ENCODE data around the gene PRM2. TPM values are rescaled to one million over a fixed set of nuclear protein-coding genes. Genes with fewer than 3 reads are reported as not detected.

The PRM2 gene
- total RNA-seq, 1 experiment from 2014 or later = not detected

DNA sequence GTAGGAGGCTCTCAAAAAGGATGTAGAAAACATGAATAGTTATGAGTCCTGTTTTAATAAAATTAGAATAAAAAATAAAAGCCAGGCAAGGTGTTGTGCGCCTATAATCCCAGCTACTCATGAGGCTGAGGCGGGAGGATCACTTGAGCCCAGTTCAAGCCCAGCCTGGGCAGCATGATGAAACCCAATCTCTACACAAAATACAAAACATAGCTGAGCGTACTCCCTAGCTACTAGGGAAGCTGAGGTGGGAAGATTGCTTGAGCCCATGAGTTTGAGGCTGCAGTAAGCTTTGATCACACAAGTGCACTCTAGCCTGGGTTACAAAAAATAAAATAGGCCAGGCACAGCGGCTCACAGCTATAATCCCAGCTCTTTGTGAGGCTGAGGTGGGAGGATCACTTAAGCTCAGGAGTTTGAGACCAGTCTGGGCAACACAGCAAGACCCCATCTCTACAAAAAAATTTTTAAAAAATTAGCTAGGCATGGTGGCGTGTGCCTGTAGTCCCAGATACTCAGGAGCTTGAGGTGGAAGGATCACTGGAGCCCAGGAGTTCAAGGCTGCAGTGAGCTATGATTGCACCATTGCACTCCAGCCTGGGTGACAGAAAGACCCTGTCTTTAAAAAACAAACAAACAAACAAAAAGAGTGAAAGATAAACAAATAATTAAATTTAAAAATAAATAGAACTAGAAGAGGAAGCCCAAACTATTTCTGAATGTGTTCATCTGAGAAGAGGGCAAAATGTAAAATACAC lies 22.0 kb upstream of the PRM2 start:
- H3K4me1 Mint-ChIP-seq (ENCODE audit: low read depth, unreplicated experiment) = no peaks in the 10 kb centered on the region
- POLR2A ChIA-PET = interaction anchor here (0.6 kb wide), 1 partner anchor 36 kb away, joined by 8 read pairs; no protein-coding TSS in a partner anchor
- no peak overlapping the region for H3K27ac Mint-ChIP-seq (ENCODE audit: unreplicated experiment)
- no peaks in the 10 kb centered on the region for H3K27me3 ChIP-seq (replicated peaks; ENCODE audit: control insufficient read depth, insufficient read depth, low read length)
- H3K4me3 ChIP-seq (ENCODE audit: low read depth, low read length) = no peak overlapping the region
- peaks cover 13% of the 10 kb centered on the region for H3K4me1 ChIP-seq
- no peaks in the 10 kb centered on the region for H3K9me3 ChIP-seq
- no peaks in the 10 kb centered on the region for H3K36me3 Mint-ChIP-seq (ENCODE audit: insufficient read depth, unreplicated experiment)
- CTCF ChIA-PET = interaction anchor here (1.2 kb wide), 1 partner anchor 43 kb away, joined by 5 read pairs; the partner anchor contains the start of gene SOCS1
- BruUV-seq (replicated peaks) = no TSS peak
- H3K27me3 Mint-ChIP-seq (ENCODE audit: insufficient read depth, unreplicated experiment) = no peaks in the 10 kb centered on the region
- H3K4me3 Mint-ChIP-seq (ENCODE audit: unreplicated experiment) = no peak overlapping the region
- DNase-seq = no peak
- no peaks in the 10 kb centered on the region for H3K36me3 ChIP-seq (ENCODE audit: control insufficient read depth, insufficient read depth, low read length)
- H3K9me3 Mint-ChIP-seq (ENCODE audit: unreplicated experiment) = no peaks in the 10 kb centered on the region
- intact Hi-C loops (cut with micrococcal nuclease; ENCODE audit: unreplicated experiment) = no loop called here
- TF ChIP-seq, protein P1, sequence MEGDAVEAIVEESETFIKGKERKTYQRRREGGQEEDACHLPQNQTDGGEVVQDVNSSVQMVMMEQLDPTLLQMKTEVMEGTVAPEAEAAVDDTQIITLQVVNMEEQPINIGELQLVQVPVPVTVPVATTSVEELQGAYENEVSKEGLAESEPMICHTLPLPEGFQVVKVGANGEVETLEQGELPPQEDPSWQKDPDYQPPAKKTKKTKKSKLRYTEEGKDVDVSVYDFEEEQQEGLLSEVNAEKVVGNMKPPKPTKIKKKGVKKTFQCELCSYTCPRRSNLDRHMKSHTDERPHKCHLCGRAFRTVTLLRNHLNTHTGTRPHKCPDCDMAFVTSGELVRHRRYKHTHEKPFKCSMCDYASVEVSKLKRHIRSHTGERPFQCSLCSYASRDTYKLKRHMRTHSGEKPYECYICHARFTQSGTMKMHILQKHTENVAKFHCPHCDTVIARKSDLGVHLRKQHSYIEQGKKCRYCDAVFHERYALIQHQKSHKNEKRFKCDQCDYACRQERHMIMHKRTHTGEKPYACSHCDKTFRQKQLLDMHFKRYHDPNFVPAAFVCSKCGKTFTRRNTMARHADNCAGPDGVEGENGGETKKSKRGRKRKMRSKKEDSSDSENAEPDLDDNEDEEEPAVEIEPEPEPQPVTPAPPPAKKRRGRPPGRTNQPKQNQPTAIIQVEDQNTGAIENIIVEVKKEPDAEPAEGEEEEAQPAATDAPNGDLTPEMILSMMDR (IDR thresholded peaks at IDR 0.05; ENCODE audit: insufficient read depth in 1 of 2, low read depth in 1 of 2, low read length in 1 of 2, severe bottlenecking in 1 of 2, unreplicated experiment in 1 of 2) = no peak

DNA sequence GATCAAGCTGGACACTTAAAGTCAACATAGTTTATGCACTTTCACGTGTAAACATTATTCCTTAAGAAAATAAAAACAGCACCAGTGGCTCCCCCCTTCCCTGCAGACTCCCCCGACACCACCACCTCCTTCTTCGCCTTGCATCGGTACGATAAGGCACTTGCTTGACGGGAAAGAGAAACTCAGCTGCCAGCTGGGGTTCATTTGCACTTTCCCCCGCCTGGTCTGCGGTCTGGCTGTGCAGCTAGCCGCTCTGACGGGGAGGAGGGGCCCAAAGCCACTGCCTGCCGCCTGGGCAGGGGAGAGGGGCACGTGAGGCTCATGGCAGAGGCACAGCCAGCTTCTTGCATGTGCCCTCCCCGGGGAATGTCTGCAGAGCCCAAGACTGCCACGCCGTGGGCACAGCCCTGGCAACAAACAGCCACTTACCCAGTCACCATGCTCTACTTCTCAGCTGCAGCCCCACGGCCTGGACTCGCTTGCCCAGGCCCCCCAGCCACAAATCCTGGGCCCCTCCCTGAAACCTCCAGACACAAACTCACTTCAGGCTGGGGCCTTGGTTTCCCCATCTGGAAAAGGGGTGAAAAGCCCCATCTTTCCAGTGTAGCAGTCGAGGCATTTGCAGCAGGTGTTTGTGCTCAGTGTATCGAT lies 21.3 kb upstream of the PRM2 start:
- Mint-ChIP-seq H3K27me3 (ENCODE audit: insufficient read depth, unreplicated experiment) (no peaks in the 10 kb centered on the region), H3K9me3 (ENCODE audit: unreplicated experiment) (no peaks in the 10 kb centered on the region), H3K4me1 (ENCODE audit: low read depth, unreplicated experiment) (no peaks in the 10 kb centered on the region), H3K36me3 (ENCODE audit: insufficient read depth, unreplicated experiment) (no peaks in the 10 kb centered on the region), H3K4me3 (ENCODE audit: unreplicated experiment) (no peak overlapping the region), H3K27ac (ENCODE audit: unreplicated experiment) (no peak overlapping the region)
- no peak for DNase-seq
- intact Hi-C loops (cut with micrococcal nuclease; ENCODE audit: unreplicated experiment) = no loop called here
- H3K36me3 ChIP-seq (ENCODE audit: control insufficient read depth, insufficient read depth, low read length) = no peaks in the 10 kb centered on the region
- no peaks in the 10 kb centered on the region for H3K27me3 ChIP-seq (replicated peaks; ENCODE audit: control insufficient read depth, insufficient read depth, low read length)
- H3K4me1 ChIP-seq = peaks cover 13% of the 10 kb centered on the region
- no peaks in the 10 kb centered on the region for H3K9me3 ChIP-seq
- BruUV-seq (replicated peaks) = no TSS peak
- no peak overlapping the region for H3K4me3 ChIP-seq (ENCODE audit: low read depth, low read length)
- ChIA-PET POLR2A (interaction anchor here (0.6 kb wide), 1 partner anchor 686 kb away, joined by 3 read pairs; no protein-coding TSS in a partner anchor), CTCF (no interaction called here)
- TF ChIP-seq, protein P1 (IDR thresholded peaks at IDR 0.05; ENCODE audit: insufficient read depth in 1 of 2, low read depth in 1 of 2, low read length in 1 of 2, severe bottlenecking in 1 of 2, unreplicated experiment in 1 of 2) = no peak

DNA sequence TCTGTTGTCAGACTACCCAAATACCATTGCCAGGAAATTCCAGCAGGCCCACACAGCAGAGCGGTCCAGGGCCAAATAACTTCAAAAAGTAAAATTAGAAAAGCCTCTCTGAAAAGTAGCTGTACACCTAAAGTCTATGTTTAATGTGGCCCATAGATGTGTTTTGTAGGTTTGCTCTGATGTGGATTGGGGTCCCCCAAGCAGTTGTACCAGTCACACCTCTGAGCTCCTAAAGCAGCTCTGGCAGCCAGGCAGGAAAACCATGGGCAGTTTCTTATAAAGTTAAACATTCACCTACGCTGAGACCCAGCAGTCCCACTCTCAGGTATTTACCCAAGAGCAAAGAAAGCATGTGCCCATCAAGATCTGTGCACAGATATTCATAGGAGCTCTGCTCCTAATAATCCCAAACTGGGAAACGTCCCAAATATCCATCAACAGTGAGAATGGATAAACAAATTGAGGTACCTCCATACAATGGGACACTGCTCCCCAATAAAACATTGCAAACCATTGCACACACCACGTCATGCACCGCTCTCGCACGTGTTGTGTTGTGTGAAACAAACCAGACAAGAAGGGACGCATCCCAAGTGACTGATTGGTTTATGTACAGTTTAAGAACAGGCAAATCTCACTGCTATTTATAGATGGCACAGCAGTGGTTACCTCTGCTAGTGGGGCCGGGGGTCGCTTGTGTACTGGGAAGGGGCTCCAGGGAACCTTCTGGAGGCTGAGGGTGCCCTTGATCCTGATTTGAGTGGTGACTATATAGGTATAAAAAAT lies 20.6 kb upstream of the PRM2 start:
- CTCF ChIA-PET = interaction anchor here (1.0 kb wide), 1 partner anchor 42 kb away, joined by 6 read pairs; the partner anchor contains the start of gene SOCS1
- H3K36me3 Mint-ChIP-seq (ENCODE audit: insufficient read depth, unreplicated experiment) = no peaks in the 10 kb centered on the region
- no TSS peak for BruUV-seq (replicated peaks)
- no peaks in the 10 kb centered on the region for H3K9me3 Mint-ChIP-seq (ENCODE audit: unreplicated experiment)
- H3K27me3 Mint-ChIP-seq (ENCODE audit: insufficient read depth, unreplicated experiment) = no peaks in the 10 kb centered on the region
- H3K9me3 ChIP-seq = no peaks in the 10 kb centered on the region
- DNase-seq = no peak
- POLR2A ChIA-PET = interaction anchor here (0.6 kb wide), 1 partner anchor 686 kb away, joined by 3 read pairs; no protein-coding TSS in a partner anchor
- H3K4me1 Mint-ChIP-seq (ENCODE audit: low read depth, unreplicated experiment) = peaks cover under 1% of the 10 kb centered on the region
- no peak overlapping the region for H3K4me3 ChIP-seq (ENCODE audit: low read depth, low read length)
- TF ChIP-seq, protein P1 (IDR thresholded peaks at IDR 0.05; ENCODE audit: insufficient read depth in 1 of 2, low read depth in 1 of 2, low read length in 1 of 2, severe bottlenecking in 1 of 2, unreplicated experiment in 1 of 2) = no peak
- H3K36me3 ChIP-seq (ENCODE audit: control insufficient read depth, insufficient read depth, low read length) = no peaks in the 10 kb centered on the region
- intact Hi-C loops (cut with micrococcal nuclease; ENCODE audit: unreplicated experiment) = no loop called here
- no peaks in the 10 kb centered on the region for H3K27me3 ChIP-seq (replicated peaks; ENCODE audit: control insufficient read depth, insufficient read depth, low read length)
- no peak overlapping the region for H3K4me3 Mint-ChIP-seq (ENCODE audit: unreplicated experiment)
- no peak overlapping the region for H3K27ac Mint-ChIP-seq (ENCODE audit: unreplicated experiment)
- peaks cover 13% of the 10 kb centered on the region for H3K4me1 ChIP-seq
